Measurements from ENCODE around the gene TMEM239.

Gene TMEM239

DNA sequence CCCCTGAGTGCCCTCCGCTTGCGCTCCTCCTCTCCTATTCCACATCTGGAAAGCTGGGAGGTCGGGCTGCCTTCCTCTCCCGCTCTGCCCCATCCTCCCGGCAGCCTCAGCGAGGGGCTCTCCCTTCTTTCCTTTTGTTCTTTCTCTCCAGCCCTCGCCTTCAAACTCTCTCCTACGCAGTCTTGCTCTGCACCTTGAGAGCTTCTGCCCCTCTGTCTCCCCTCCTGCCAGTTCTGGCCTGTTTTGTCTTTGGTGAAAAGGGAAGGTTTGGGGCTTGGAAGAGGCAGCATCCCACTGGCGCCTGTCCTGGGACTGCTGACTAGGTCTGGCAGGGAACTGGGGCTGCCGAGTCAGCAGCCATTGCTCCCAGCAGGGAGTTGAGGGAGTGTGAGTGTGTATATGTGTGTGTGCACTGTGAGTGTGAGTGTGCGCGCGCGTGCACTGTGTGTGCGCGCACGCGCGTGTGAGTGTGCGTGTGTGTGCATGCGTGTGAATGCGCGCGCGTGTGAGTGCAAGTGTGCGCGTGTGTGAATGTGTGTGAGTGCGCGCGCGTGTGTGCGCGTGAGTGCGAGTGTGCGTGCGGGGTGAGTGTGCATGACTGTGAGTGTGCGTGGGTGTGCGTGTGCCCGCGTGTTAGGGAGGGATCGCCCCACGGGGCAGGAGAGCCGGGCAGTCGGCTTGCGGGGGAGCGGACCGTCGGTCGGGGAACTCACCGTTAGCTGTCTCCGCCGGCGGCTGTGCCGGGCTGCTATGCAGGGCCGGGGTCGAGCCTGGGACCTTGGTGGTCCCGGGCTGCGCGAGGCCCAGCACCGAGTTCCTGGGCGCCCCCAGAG lies 16.3 kb upstream of the TMEM239 start:
- ChIA-PET CTCF (no interaction called here), POLR2A (no interaction called here)
- TF ChIP-seq, protein P1, sequence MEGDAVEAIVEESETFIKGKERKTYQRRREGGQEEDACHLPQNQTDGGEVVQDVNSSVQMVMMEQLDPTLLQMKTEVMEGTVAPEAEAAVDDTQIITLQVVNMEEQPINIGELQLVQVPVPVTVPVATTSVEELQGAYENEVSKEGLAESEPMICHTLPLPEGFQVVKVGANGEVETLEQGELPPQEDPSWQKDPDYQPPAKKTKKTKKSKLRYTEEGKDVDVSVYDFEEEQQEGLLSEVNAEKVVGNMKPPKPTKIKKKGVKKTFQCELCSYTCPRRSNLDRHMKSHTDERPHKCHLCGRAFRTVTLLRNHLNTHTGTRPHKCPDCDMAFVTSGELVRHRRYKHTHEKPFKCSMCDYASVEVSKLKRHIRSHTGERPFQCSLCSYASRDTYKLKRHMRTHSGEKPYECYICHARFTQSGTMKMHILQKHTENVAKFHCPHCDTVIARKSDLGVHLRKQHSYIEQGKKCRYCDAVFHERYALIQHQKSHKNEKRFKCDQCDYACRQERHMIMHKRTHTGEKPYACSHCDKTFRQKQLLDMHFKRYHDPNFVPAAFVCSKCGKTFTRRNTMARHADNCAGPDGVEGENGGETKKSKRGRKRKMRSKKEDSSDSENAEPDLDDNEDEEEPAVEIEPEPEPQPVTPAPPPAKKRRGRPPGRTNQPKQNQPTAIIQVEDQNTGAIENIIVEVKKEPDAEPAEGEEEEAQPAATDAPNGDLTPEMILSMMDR (IDR thresholded peaks at IDR 0.05; ENCODE audit: control extremely low read depth, extremely low read depth, low read depth, missing control alignments), result no peak
- DNase-seq (ENCODE audit: extremely low spot score), result peak; percentile 51

DNA sequence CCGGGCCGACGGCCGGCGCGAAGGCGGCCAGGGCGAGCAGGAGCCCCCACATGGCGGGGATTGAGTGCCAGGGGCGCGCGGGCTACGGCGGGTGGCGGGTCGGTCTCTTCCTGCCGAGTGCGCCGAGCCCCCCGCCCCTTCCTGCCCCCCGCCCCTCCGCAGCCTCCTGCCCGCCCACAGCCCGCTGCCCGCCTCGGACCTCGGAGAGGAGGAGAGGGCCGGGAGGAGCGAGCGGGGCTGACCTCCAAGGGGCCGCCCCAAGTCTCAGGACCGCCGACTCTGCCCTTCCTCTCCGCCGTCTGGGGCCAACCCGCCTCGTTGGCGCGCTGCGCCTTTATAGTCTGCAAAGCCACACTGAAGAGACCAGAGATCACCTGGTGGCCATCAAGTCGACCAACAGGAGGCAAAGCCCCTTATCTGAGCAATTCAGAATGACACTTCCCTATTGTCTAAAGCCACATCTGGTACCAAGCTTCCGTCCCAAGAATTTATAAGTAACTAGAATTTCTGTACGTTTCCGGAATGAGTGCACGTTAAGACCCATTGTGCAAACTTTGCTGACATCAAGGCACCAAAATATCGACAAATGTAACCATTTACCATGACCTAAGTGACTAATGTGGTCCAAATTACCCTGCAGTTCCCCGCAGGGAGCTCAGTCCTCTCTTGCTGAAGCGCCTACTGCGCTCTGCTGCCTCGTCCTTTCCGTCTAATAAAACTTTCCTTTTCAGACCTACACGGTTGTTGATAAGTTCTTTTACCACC lies 15.5 kb upstream of the TMEM239 start, which contains the start of gene CPXM1:
CPXM1 (minus strand) TSS at position 107 of the 765 bp plus-strand sequence; CDS start at position 52, 55 bp downstream.
- TF ChIP-seq, protein P1 (IDR thresholded peaks at IDR 0.05; ENCODE audit: control extremely low read depth, extremely low read depth, low read depth, missing control alignments), result no peak
- peak; percentile 62 for DNase-seq (ENCODE audit: extremely low spot score)
- ChIA-PET CTCF (interaction anchor here (1.0 kb wide), 2 partner anchors 9 to 10 kb away, joined by 3 read pairs; no protein-coding TSS in a partner anchor), POLR2A (no interaction called here)

DNA sequence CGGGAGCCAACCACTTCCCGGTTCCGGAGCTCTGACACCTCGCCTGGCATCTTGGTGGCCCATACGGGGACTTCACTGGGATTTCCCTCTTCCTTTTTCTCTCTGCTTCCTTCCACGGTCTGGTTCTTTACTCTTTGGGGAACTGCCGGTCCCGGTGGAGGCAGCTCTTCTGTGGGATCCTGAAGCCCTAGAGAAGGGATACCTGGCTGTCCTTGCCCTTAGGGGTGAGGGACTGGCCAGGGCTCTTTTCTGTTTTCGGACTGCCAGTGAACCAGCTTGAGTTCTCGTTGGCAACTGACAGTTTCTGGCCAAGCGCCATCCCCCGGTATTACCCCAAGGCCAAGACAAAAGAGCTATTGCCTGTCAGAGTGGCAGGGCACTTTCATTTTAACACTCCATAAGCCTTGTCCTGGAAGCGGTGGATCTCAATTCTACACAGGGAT lies 14.9 kb upstream of the TMEM239 start:
- POLR2A ChIA-PET, result no interaction called here
- DNase-seq (ENCODE audit: extremely low spot score), result no peak
- CTCF ChIA-PET, result interaction anchor here (1.0 kb wide), 2 partner anchors 9 to 10 kb away, joined by 3 read pairs; no protein-coding TSS in a partner anchor

DNA sequence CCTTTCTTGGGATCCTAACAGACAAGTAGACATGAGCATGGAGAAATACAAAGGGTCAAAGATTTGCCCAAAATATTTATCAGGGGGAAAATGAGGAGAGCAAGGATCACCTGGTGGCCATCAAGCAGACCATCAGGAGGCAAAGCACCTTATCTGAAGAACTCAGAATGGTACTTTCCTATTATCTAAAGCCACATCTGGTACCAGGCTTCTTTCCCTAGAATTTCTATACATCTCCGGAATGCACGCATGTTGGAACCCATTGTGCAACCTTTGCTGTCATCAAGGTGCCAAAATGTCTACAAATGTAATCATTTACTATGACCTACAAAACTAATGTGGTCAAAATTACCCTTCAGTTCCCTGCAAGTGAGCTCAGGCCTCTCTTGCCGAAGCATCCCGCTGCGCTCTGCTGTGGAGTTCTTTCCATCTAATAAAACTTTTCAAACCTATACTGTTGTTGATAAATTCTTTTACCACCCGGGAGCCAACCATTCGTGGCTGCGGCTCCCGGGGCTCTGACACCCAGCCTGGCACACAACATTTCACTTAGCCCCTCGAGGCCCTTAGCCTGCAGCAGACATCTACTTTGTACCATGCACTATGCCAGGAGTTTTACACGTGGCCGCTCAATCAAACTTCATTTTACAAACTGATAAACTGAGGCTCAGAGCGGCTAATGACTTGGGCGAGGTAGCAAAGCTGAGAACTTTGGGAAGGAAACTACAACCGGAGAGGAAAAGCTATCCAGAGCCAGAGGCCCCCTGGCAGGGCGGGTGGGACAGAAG lies 11.9 kb upstream of the TMEM239 start:
- TF ChIP-seq, protein P1 (IDR thresholded peaks at IDR 0.05; ENCODE audit: control extremely low read depth, extremely low read depth, low read depth, missing control alignments), result no peak
- ChIA-PET POLR2A (no interaction called here), CTCF (no interaction called here)
- no peak for DNase-seq (ENCODE audit: extremely low spot score)

More for the DNA sequence above, 14.9 kb upstream of the TMEM239 start:
- TF ChIP-seq, protein P1 (IDR thresholded peaks at IDR 0.05; ENCODE audit: control extremely low read depth, extremely low read depth, low read depth, missing control alignments), result no peak

DNA sequence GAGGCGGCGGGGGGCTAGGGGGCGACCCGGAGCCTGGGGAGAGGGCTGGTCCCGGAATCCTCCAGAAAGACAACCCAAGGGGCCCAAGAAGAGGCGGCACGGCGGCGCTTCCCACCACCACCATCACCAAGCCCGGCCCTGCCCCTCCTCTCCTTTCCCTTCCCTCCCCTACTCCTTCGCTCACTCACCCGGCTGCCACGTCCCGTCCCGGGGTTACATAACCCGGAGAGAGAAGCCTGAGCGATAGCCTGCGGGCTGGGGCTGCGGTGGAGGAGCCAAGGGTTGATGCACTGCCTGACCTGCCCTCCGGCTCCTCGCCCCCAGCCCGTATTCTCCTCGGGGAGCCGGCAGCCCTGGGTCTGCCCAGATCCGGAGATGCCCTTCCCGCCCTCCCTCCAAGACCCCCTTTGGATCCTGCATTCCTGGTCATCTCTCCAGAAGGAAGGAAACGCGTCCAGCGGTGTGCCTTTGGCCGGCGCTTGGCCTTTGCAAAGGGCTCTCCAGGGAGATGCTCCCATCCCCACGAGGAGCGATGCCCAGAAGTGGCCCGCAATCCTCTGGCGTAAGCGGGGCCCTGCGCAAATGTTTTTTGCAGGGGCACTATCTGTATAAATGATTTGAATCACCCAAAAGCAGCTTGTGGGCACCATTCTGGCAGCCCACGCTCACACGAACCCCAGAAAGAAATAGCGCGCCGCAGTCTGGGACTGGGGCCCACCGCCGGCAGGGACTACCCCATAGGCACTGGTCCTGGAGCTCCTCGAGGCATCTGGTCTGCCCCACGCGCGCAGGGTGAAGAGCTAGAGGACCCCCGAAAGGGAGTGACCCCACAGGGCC lies 11.1 kb upstream of the TMEM239 start:
- DNase-seq (ENCODE audit: extremely low spot score), result peak; percentile 18
- ChIA-PET CTCF (no interaction called here), POLR2A (no interaction called here)
- TF ChIP-seq, protein P1 (IDR thresholded peaks at IDR 0.05; ENCODE audit: control extremely low read depth, extremely low read depth, low read depth, missing control alignments), result no peak

All from GM10248 (cell line).